HG02642 (cell line): ENCODE data around the gene ZNF263.
A peak's percentile ranks its signal among the peaks of the same experiment; 100 is the strongest.
"Not testable (repeated sequence)": the region's sequence is repeated elsewhere in the genome, so short reads cannot be mapped to it uniquely, and the experiment has no call there.

Experiments
- ATAC-seq: cut with Tn5 transposase; IDR thresholded peaks from one replicate; pipeline ENCODE4 v1.9.1; 2021; ENCODE audit warnings: mild to moderate bottlenecking; ENCODE audit not compliant: unreplicated experiment, poor library complexity

The ZNF263 gene

DNA sequence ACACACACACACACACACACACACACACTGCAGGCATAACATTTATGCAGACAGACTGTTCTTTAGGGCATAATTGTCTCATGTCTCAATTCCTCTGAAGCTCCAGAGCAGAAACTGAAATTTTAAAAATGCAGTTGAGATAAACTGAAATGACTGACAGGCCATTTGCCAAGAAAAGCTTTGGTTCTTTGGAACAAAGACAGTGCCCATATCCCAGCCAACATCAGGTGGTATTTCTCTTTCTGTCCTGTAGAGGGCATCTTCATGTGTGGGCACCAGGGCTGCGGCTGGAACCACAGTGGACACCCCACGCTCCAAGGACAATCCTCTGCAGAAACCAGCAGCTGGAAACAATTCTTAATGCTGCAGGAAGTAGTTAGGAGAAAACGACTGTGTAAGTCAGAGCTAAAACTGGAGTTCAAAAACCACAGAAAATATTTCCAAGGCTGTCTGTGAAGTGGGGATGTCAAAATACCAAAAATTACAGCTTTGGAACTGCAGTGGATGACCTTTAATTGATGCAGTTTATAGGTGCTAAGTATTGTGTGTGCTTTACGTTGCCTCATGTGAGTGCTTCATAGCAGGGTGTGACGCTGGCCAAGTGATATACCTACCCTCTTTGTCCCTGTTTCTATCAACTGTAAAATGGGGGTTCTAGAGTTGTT is 16.3 kb upstream of the ZNF263 start:
- no peak for ATAC-seq

DNA sequence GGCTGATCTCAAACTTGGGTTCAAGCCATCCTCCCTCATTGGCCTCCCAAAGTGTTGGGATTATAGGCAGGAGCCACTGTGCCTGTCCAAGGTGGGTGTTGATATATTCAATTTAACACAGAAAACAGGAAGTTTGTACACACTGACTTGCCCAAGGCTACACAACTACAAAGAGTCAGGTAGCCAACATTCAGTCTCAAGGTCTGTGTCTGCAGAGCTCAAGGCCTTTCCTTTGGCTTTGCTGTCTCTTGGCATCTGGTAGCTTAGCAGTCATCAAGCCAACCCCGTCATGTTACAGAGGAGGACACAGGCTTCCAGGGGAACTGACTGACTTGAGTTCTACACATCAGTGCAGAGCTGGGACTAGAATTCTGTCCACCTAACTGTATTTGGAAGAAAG is 15.0 kb upstream of the ZNF263 start:
- ATAC-seq, result no peak

DNA sequence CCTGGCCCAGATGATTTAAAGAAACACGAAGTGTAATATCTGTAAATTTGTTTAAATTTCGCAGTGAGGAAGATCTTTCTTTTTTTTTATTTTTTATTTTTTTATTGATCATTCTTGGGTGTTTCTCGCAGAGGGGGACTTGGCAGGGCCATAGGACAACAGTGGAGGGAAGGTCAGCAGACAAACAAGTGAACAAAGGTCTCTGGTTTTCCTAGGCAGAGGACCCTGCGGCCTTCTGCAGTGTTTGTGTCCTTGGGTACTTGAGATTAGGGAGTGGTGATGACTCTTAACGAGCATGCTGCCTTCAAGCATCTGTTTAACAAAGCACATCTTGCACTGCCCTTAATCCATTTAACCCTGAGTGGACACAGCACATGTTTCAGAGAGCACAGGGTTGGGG is 12.6 kb upstream of the ZNF263 start:
- not testable (repeated sequence) for ATAC-seq

DNA sequence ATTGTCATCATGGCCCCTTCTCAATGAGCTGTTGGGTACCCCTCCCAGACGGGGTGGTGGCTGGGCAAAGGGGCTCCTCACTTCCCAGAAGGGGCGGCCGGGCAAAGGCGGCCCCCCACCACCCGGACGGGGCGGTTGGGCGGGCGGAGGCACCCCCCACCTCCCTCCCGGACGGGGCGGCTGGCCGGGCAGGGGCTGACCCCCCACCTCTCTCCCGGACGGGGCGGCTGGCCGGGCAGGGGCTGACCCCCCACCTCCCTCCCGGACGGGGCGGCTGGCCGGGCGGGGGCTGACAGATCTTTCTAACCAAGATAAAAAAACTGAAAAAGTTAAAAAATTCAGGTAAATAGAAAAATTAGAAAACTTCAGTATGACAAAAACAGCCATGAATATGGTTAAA is 12.0 kb upstream of the ZNF263 start:
- not testable (repeated sequence) for ATAC-seq

GRCh38 chr16:3274490-3274889 is 8.8 kb upstream of the ZNF263 start:
- no peak for ATAC-seq

DNA sequence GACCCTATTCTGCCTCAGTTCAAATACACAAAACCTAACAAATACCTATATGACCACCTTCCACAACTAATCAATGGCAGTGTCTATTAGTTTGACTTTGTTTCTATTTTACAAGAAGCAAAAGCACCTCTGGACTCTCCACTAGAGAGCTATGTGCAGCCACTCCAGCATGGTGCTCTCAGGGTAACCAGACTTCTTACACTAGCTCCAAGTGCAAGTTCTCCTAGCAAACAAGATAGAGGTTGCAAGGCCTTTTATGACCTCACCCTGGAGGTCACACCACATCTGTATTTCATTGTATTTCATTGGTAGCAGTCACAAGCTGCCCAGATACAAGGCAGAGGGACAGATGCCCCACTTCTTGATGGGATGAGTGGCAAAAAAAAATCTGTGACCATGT is 8.3 kb upstream of the ZNF263 start:
- no peak for ATAC-seq

GRCh38 chr16:3276679-3277078 is 6.6 kb upstream of the ZNF263 start:
- ATAC-seq, result no peak

- no peak for ATAC-seq
These were observed 2.0 kb upstream of the ZNF263 start for GRCh38 chr16:3281222-3281820.

DNA sequence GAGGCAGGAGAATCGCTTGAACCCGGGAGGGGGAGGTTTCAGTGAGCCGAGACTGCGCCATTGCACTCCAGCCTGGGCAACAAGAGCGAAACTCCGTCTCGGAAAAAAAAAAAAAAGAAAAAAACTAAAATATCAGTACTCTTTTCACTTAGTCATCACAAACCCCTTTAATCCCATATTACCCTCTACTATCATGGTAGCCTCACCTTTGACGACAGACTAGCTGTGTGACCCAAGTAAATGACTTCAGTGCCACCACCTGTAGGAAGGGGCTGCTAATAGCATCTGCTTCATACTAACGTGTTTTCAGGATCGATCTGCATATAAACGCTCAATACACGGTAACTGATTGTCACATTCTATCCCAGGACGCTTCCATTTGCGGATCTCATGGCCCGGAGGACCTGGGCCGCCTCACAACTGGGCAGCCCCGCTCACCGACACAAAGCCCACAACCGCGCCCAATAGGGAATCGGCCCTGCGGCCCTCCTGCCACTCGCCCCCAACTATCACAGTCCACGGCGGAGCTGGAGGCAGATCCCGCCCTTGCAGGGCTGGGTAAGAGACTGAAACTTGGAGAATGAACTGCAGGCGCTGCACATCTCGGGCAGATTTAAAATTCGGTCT is 1.1 kb upstream of the ZNF263 start:
- ATAC-seq, result peak; percentile 29

GRCh38 chr16:3283543-3284447 is 504 bp downstream of the ZNF263 start:
- ATAC-seq, result no peak

GRCh38 chr16:3285131-3285530 is 1.8 kb downstream of the ZNF263 start:
- no peak for ATAC-seq

- no peak for ATAC-seq
These were observed 6.8 kb downstream of the ZNF263 start for GRCh38 chr16:3289998-3290673.

- no peak for ATAC-seq
These were observed 9.3 kb downstream of the ZNF263 start for GRCh38 chr16:3292604-3293003.

DNA sequence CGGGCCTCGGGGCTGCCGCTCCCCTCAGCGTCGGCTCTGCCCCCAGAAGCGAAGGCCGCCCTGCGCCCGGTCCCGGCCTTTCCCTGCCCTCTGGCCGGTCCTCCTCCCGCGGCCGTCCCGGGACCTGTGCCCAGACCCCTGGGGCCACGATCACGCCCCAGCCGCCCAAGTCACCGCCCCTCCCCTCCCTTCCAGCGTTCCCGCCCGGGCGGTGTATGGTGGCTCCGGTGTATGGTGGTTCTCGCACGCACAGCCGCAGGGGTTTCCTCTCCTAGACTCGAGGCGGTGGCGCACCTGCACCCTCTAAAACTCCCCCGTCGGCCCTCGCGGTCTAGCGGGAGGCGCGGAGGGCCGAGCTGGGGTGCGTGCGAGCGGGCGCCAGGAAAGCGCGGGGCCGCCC is 11.9 kb downstream of the ZNF263 start:
- ATAC-seq, result no peak

DNA sequence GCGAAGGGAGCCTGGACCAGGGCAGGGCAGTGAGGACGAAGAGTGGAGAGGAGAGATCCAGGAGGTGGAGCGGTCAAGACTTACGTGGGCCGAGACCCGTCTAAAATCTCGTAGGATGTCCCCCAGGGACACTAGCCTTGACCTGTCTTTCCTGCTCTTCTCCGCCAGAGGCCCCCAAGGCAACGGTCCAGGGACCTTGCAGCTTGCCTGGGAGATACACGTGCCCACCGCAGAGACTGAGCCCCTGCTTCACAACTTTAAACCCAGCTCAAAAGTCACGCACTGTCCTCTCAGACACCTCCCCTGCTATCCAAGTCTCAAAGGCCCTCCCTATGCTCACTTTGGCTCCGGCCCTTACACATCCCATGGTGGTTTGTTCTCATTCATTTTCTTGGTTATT is 12.5 kb downstream of the ZNF263 start:
- ATAC-seq, result no peak

GRCh38 chr16:3304370-3304769 is 21.1 kb downstream of the ZNF263 start:
- no peak for ATAC-seq

- ATAC-seq, result peak; percentile 96
These were observed 22.1 kb downstream of the ZNF263 start, which contains the start of the genes TIGD7 and ZNF75A for GRCh38 chr16:3305109-3306068. Gene TIGD7 (minus strand): TSS chr16:3305430. CDS start chr16:3300614, 4,816 bp downstream. Gene ZNF75A (plus strand): TSS chr16:3305497. CDS start chr16:3308429, 2,932 bp downstream.

- ATAC-seq, result no peak
These were observed 22.8 kb downstream of the ZNF263 start for GRCh38 chr16:3306078-3306477.

DNA sequence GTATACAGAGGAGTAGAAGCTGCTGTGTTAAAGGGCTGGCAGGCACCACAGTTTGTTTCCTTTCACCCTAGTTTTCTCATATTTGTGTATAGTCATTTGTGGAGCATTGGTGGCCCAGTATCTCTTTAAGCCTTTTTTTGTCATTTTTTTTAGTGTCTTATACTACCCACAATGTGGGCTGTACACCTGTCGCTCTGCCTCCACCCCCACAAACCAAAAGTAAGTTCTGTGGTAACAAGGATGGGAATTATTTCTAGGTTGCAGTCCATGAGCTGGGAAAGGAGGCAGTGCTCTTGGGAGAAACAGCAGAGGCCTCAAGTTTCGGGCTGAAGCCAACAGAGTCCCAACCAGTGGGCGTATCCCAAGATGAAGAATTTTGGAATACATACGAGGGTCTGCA is 28.2 kb downstream of the ZNF263 start:
- no peak for ATAC-seq
